HG03575 (cell line): ENCODE measurements around the gene LTBP1.

Experiments used
- ATAC-seq: cut with Tn5 transposase; IDR thresholded peaks from one replicate; pipeline ENCODE4 v1.9.1; 2021; ENCODE audit not compliant: unreplicated experiment, insufficient number of reproducible peaks, low FRiP score; ENCODE audit errors: extremely low read depth

LTBP1 gene

GRCh38 chr2:33060405-33060804 lies 113.7 kb downstream of the LTBP1 start:
- ATAC-seq = no peak

- no peak for ATAC-seq
Observed at GRCh38 chr2:33062665-33063250, 116.0 kb downstream of the LTBP1 start.

- no peak for ATAC-seq
Observed at GRCh38 chr2:33064349-33064801, 117.6 kb downstream of the LTBP1 start.

GRCh38 chr2:33067598-33067997 lies 120.8 kb downstream of the LTBP1 start:
- no peak for ATAC-seq

GRCh38 chr2:33068261-33068660 lies 121.5 kb downstream of the LTBP1 start:
- ATAC-seq = no peak

- ATAC-seq = no peak
Observed at GRCh38 chr2:33069894-33070651, 123.3 kb downstream of the LTBP1 start.

- no peak for ATAC-seq
Observed at GRCh38 chr2:33071591-33071990, 124.8 kb downstream of the LTBP1 start.

- ATAC-seq = no peak
Observed at GRCh38 chr2:33072614-33073013, 125.9 kb downstream of the LTBP1 start.

- no peak for ATAC-seq
Observed at GRCh38 chr2:33073018-33073417, 126.3 kb downstream of the LTBP1 start.

GRCh38 chr2:33074197-33074596 lies 127.4 kb downstream of the LTBP1 start:
- ATAC-seq = no peak

- ATAC-seq = no peak
Observed at GRCh38 chr2:33077311-33077710, 130.6 kb downstream of the LTBP1 start.

- no peak for ATAC-seq
Observed at GRCh38 chr2:33077844-33078243, 131.1 kb downstream of the LTBP1 start.

- ATAC-seq = no peak
Observed at GRCh38 chr2:33081691-33082090, 134.9 kb downstream of the LTBP1 start.

GRCh38 chr2:33083699-33084387 lies 137.1 kb downstream of the LTBP1 start:
- no peak for ATAC-seq

GRCh38 chr2:33084433-33084832 lies 137.7 kb downstream of the LTBP1 start:
- ATAC-seq = no peak

- ATAC-seq = no peak
Observed at GRCh38 chr2:33085646-33086045, 138.9 kb downstream of the LTBP1 start.

- no peak for ATAC-seq
Observed at GRCh38 chr2:33086400-33087015, 139.8 kb downstream of the LTBP1 start.

- ATAC-seq = no peak
Observed at GRCh38 chr2:33090553-33091134, 143.9 kb downstream of the LTBP1 start.

- ATAC-seq = no peak
Observed at GRCh38 chr2:33091541-33092123, 144.9 kb downstream of the LTBP1 start.
